AG04449 (cell line): Measurements from ENCODE around the gene TNS1.

Source experiments
- CTCF ChIA-PET: fragments of 350-600 bp; formaldehyde crosslinking; extraction: SDS; loops from one replicate; lab custom pipeline; 2021; ENCODE audit warnings: antibody characterized with exemption; lab: Yijun Ruan, JAX
- POLR2A ChIA-PET: fragments of 400-600, 350-600 bp; formaldehyde crosslinking; extraction: SDS; loops from one replicate; lab custom pipeline; 2020; ENCODE audit warnings: antibody characterized with exemption, inconsistent platforms; lab: Yijun Ruan, JAX
- DNase-seq: peaks from one replicate; pipeline ENCODE4 v3.0.0-alpha.2; 2010; ENCODE audit warnings: low read depth, low spot score
- H3K4me3 ChIP-seq: 2 replicates; pipeline ENCODE4 v1.5.1; 2011; ENCODE audit warnings: low read depth, mild to moderate bottlenecking, control low read depth, low read length
- CTCF ChIP-seq: IDR thresholded peaks from one replicate; pipeline ENCODE4 v1.5.1; 2011; ENCODE audit warnings: mild to moderate bottlenecking, moderate library complexity, low read length, control low read depth, inconsistent platforms; ENCODE audit not compliant: insufficient read depth; ENCODE audit errors: missing control alignments

TNS1 gene

DNA sequence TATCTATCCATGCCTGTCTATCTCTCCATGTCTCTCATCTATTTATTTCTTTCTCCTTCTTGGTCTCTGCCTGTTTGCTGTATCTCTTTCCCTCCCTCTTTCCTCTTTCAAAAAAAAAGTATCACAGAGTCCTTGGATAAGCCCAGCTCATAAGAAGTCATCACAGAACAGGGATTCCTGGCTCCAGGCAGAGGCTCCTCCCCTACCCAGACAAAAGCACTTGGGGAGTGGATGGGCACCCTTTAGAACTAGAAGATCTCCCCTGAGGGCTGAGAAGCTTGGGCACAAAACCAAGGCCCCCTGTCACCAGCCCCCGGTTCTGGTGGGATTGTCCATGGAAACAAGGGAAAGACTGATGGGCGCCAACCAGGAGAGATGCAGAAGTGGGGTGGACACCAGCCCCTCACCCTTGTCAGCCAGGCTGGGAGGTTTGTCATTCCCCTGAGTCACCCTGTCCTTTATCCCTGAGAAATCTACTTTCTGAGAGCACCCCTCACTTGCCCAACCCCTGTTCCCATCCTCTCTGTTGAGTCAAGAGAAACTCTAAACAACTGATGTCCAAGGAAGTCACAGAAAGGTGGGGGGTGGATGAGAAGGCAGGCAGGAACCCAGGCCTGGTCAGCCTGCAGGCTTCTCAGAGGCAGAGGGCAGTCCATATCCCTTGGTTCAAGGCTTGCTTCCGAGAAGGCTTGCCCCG, 127.1 kb downstream of the TNS1 start:
- ChIA-PET CTCF (interaction anchor here (0.8 to 5.8 kb wide), 9 partner anchors 12 to 118 kb away, joined by 3 to 79 read pairs (median 5); no protein-coding TSS in a partner anchor), POLR2A (interaction anchor here (0.7 kb wide), 1 partner anchor 17 kb away, joined by 3 read pairs; no protein-coding TSS in a partner anchor)
- TF ChIP-seq CTCF = no peak

GRCh38 chr2:217875138-217875537, 127.7 kb downstream of the TNS1 start:
- no peak for DNase-seq
- TF ChIP-seq CTCF = no peak
- CTCF ChIA-PET = interaction anchor here (0.8 to 5.8 kb wide), 8 partner anchors 12 to 119 kb away, joined by 3 to 79 read pairs (median 4); no protein-coding TSS in a partner anchor
- no peak overlapping the region for H3K4me3 ChIP-seq
- POLR2A ChIA-PET = interaction anchor here (0.7 kb wide), 1 partner anchor 17 kb away, joined by 3 read pairs; no protein-coding TSS in a partner anchor

More for the DNA sequence above, 127.1 kb downstream of the TNS1 start:
- H3K4me3 ChIP-seq = no peak overlapping the region
- DNase-seq = no peak

- no peak overlapping the region for H3K4me3 ChIP-seq
- CTCF ChIA-PET = interaction anchor here (0.9 to 5.8 kb wide), 5 partner anchors 9 to 88 kb away, joined by 3 to 79 read pairs (median 13); no protein-coding TSS in a partner anchor
- no peak for TF ChIP-seq CTCF
- no peak for DNase-seq
- POLR2A ChIA-PET = no interaction called here
Measured at GRCh38 chr2:217873371-217873770, 129.4 kb downstream of the TNS1 start.

DNA sequence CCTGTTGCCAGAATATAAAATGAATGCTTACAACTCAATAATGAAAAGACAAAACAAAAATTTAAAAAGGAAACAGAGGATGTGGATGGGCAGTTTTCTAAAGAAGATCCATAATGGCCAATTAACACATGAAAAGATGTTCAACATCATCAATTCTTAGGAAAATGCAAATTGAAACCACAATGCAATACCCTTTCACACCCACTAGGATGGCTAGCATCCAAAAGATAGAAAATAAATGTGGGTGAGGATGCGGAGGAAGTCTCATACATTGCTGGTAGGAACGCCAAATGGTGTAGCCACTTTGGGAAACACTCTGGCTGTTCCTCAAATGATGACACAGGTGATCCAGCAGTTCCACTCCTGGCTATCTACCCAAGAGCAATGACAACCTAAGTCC, 130.5 kb downstream of the TNS1 start:
- DNase-seq = no peak
- H3K4me3 ChIP-seq = no peak overlapping the region
- no peak for TF ChIP-seq CTCF
- POLR2A ChIA-PET = no interaction called here
- CTCF ChIA-PET = interaction anchor here (1.0 to 3.1 kb wide), 2 partner anchors 9 to 13 kb away, joined by 3 to 13 read pairs; no protein-coding TSS in a partner anchor

- POLR2A ChIA-PET = interaction anchor here (0.9 kb wide), 1 partner anchor 49 kb away, joined by 3 read pairs; no protein-coding TSS in a partner anchor
- no peak overlapping the region for H3K4me3 ChIP-seq
- CTCF ChIA-PET = interaction anchor here (0.6 to 4.8 kb wide), 8 partner anchors 10 to 150 kb away, joined by 3 to 40 read pairs (median 4); no protein-coding TSS in a partner anchor
Measured at GRCh38 chr2:217870528-217871011, 132.2 kb downstream of the TNS1 start.

More at GRCh38 chr2:217870528-217871011, 132.2 kb downstream of the TNS1 start:
- no peak for TF ChIP-seq CTCF
- no peak for DNase-seq
